HepG2 (cell line): Measurements from ENCODE around the gene MIA3. TPM values are rescaled to one million over a fixed set of nuclear protein-coding genes. Genes with fewer than 3 reads are reported as not detected.

Experiments
- CENPX ChIP-seq: sonication (generic); formaldehyde crosslinking; IDR thresholded peaks from 2 replicates; pipeline ENCODE4 v1.9.0; 2021; ENCODE audit warnings: mild to moderate bottlenecking, missing genetic modification reagents, moderate library complexity
- CHCHD3 ChIP-seq: sonication (generic); formaldehyde crosslinking; IDR thresholded peaks from 2 replicates; pipeline ENCODE4 v1.8.0; 2022; ENCODE audit warnings: mild to moderate bottlenecking, missing genetic modification reagents, moderate library complexity
- DPF2 ChIP-seq: sonication (generic); formaldehyde crosslinking; IDR thresholded peaks from 2 replicates; pipeline ENCODE4 v1.4.0; 2020; ENCODE audit warnings: mild to moderate bottlenecking, low read depth, missing genetic modification reagents, borderline replicate concordance
- ESRRA ChIP-seq: sonication (generic); formaldehyde crosslinking; IDR thresholded peaks from 2 replicates; pipeline ENCODE4 v1.5.1; 2020; ENCODE audit warnings: mild to moderate bottlenecking, low read depth, missing genetic modification reagents
- HOXD1 ChIP-seq: sonication (generic); formaldehyde crosslinking; IDR thresholded peaks from 2 replicates; pipeline ENCODE4 v1.5.0; 2020; ENCODE audit warnings: missing genetic modification reagents
- JUN ChIP-seq: sonication (generic); formaldehyde crosslinking; IDR thresholded peaks from 2 replicates; pipeline ENCODE4 v1.4.0; 2020; ENCODE audit warnings: mild to moderate bottlenecking, missing genetic modification reagents
- NCOA2 ChIP-seq: sonication (generic); formaldehyde crosslinking; IDR thresholded peaks from 2 replicates; pipeline ENCODE4 v1.8.0; 2022; ENCODE audit warnings: inconsistent platforms
- RBAK ChIP-seq: sonication (generic); formaldehyde crosslinking; IDR thresholded peaks from 2 replicates; pipeline ENCODE4 v1.5.1; 2020; ENCODE audit warnings: mild to moderate bottlenecking, missing genetic modification reagents
- RXRB ChIP-seq: IDR thresholded peaks from 2 replicates; pipeline ENCODE4 v1.6.1; 2016; ENCODE audit warnings: borderline replicate concordance, missing genetic modification reagents, missing compliant biosample characterization
- TAF15 ChIP-seq: fragments of 200-400 bp; formaldehyde crosslinking; IDR thresholded peaks from one replicate; pipeline ENCODE4 v1.6.1; 2018; ENCODE audit warnings: mild to moderate bottlenecking, low read depth, low read length; ENCODE audit not compliant: poor library complexity, severe bottlenecking
- ZNF264 ChIP-seq: sonication (generic); formaldehyde crosslinking; IDR thresholded peaks from 2 replicates; pipeline ENCODE4 v1.4.0; 2020; ENCODE audit warnings: missing genetic modification reagents
- ZNF484 ChIP-seq: sonication (generic); formaldehyde crosslinking; IDR thresholded peaks from 2 replicates; pipeline ENCODE4 v1.5.1; 2020; ENCODE audit warnings: mild to moderate bottlenecking, low read depth, missing genetic modification reagents, borderline replicate concordance
- ZSCAN25 ChIP-seq: sonication (generic); formaldehyde crosslinking; IDR thresholded peaks from 2 replicates; pipeline ENCODE4 v1.8.0; 2022; ENCODE audit warnings: mild to moderate bottlenecking, missing genetic modification reagents
- polyA plus RNA-seq, 8 experiments: library from polyadenylated mRNA; depleted of rRNA in 3 of 8; stranded (reverse) in 7 of 8; unstranded in 1 of 8; fragments of >200 nt; fragmentation: Illumina TruSeq in 4 of 8; extraction: Trizol in 4 of 8; gene quantifications; 2 replicates each; pipeline versions ENCODE4 v1.2.1 to v1.2.3, GENCODE V29; 2011 to 2016; ENCODE audit warnings: low read depth in 4 of 8, missing spikeins in 1 of 8, mixed read lengths in 1 of 8; ENCODE audit not compliant: insufficient read depth in 1 of 8
- total RNA-seq, 5 experiments: library from RNA; depleted of rRNA; stranded (reverse); fragments of >200 nt; fragmentation: Illumina TruSeq; extraction: Trizol; gene quantifications; 2 replicates each; pipeline ENCODE4 v1.2.3, GENCODE V29; 2016; ENCODE audit warnings: low read depth in 1 of 5
- TF ChIP-seq, protein P1 (sequence below): conservative IDR thresholded peaks from 2 replicates; pipeline ENCODE4 v1.6.1; 2018; ENCODE audit warnings: missing genetic modification reagents
- TF ChIP-seq, protein P2 (sequence below): sonication (generic); formaldehyde crosslinking; IDR thresholded peaks from 2 replicates; pipeline ENCODE4 v1.5.1; 2020; ENCODE audit warnings: mild to moderate bottlenecking, missing genetic modification reagents, borderline replicate concordance
- TF ChIP-seq, protein P3 (sequence below): sonication (generic); formaldehyde crosslinking; IDR thresholded peaks from 2 replicates; pipeline ENCODE4 v1.4.0; 2020; ENCODE audit warnings: missing genetic modification reagents, borderline replicate concordance
- TF ChIP-seq, protein P4 (sequence below): sonication (generic); formaldehyde crosslinking; IDR thresholded peaks from 2 replicates; pipeline ENCODE4 v1.5.1; 2020; ENCODE audit warnings: missing genetic modification reagents, mild to moderate bottlenecking, borderline replicate concordance
- TF ChIP-seq, protein P5 (sequence below): sonication (generic); formaldehyde crosslinking; conservative IDR thresholded peaks from 2 replicates; pipeline ENCODE4 v1.8.0; 2022; ENCODE audit warnings: low read depth, missing genetic modification reagents
- TF ChIP-seq, protein P6 (sequence below): IDR thresholded peaks from 2 replicates; pipeline ENCODE4 v1.6.1; 2012; ENCODE audit warnings: inconsistent platforms

Gene MIA3
- total and polyA plus RNA-seq, 2 of the 13 experiments (the other 11 are each of a cell fraction or from before 2014, with no cell fraction given): 45.6 to 48.7 TPM

DNA sequence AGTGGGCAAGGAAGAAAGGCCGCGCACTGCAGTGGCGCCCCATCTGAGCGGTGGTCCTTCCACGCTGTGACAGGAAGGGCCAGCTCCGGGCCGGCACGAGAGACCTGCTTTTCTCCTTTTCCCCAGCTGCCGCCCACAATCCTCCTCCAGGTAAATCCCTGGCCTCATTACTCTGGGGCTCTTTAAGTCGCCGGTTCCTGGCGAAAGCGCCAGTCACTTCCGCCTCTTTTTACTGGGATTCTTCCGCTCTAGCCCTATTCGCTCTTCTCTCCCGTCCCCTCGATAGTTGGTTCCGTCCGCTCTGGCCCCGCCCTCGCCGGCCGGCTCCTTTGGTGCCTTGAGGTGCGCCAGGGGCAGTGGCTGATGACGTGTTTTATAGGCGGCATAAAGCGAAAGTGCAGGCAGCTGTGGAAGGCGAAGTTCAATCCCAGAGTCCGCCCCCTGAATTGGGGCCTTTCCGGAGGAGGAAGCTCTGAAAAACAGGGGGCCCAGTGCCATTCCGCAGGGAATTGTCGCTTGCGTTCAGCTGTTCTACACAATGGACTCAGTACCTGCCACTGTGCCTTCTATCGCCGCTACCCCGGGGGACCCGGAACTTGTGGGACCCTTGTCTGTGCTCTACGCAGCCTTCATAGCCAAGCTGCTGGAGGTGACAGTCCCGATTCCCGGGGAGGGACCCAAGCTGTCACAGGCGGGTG, 26.2 kb downstream of the MIA3 start (continued):
- no peak for TF ChIP-seq TAF15
- TF ChIP-seq NCOA2 (CRISPR knock-in tag): no peak
- TF ChIP-seq CHCHD3 (CRISPR knock-in tag): no peak
- TF ChIP-seq, protein P1, sequence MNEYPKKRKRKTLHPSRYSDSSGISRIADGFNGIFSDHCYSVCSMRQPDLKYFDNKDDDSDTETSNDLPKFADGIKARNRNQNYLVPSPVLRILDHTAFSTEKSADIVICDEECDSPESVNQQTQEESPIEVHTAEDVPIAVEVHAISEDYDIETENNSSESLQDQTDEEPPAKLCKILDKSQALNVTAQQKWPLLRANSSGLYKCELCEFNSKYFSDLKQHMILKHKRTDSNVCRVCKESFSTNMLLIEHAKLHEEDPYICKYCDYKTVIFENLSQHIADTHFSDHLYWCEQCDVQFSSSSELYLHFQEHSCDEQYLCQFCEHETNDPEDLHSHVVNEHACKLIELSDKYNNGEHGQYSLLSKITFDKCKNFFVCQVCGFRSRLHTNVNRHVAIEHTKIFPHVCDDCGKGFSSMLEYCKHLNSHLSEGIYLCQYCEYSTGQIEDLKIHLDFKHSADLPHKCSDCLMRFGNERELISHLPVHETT (CRISPR knock-in tag): no peak; the same call in 1 of the 2 replicates
- TF ChIP-seq HOXD1 (CRISPR knock-in tag): peak; percentile 51; the same call in 1 of the 2 replicates
- TF ChIP-seq, protein P2, sequence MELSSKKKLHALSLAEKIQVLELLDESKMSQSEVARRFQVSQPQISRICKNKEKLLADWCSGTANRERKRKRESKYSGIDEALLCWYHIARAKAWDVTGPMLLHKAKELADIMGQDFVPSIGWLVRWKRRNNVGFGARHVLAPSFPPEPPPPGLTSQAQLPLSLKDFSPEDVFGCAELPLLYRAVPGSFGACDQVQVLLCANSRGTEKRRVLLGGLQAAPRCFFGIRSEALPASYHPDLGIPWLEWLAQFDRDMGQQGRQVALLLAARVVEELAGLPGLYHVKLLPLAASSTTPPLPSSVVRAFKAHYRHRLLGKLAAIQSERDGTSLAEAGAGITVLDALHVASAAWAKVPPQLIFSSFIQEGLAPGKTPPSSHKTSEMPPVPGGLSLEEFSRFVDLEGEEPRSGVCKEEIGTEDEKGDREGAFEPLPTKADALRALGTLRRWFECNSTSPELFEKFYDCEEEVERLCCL (CRISPR knock-in tag): no peak
- 0 out of 2 replicates have a peak, but pooled peaks have one; percentile 79 for TF ChIP-seq ZNF264
- no peak; the same call in 1 of the 2 replicates for TF ChIP-seq JUN (CRISPR knock-in tag)
- no peak for TF ChIP-seq CENPX (CRISPR knock-in tag)
- TF ChIP-seq ZNF484 (CRISPR knock-in tag): no peak
- no peak for TF ChIP-seq DPF2 (CRISPR knock-in tag)
- TF ChIP-seq RBAK (CRISPR knock-in tag): no peak
- TF ChIP-seq, protein P3, sequence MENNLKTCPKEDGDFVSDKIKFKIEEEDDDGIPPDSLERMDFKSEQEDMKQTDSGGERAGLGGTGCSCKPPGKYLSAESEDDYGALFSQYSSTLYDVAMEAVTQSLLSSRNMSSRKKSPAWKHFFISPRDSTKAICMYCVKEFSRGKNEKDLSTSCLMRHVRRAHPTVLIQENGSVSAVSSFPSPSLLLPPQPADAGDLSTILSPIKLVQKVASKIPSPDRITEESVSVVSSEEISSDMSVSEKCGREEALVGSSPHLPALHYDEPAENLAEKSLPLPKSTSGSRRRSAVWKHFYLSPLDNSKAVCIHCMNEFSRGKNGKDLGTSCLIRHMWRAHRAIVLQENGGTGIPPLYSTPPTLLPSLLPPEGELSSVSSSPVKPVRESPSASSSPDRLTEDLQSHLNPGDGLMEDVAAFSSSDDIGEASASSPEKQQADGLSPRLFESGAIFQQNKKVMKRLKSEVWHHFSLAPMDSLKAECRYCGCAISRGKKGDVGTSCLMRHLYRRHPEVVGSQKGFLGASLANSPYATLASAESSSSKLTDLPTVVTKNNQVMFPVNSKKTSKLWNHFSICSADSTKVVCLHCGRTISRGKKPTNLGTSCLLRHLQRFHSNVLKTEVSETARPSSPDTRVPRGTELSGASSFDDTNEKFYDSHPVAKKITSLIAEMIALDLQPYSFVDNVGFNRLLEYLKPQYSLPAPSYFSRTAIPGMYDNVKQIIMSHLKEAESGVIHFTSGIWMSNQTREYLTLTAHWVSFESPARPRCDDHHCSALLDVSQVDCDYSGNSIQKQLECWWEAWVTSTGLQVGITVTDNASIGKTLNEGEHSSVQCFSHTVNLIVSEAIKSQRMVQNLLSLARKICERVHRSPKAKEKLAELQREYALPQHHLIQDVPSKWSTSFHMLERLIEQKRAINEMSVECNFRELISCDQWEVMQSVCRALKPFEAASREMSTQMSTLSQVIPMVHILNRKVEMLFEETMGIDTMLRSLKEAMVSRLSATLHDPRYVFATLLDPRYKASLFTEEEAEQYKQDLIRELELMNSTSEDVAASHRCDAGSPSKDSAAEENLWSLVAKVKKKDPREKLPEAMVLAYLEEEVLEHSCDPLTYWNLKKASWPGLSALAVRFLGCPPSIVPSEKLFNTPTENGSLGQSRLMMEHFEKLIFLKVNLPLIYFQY: no peak
- TF ChIP-seq, protein P4, sequence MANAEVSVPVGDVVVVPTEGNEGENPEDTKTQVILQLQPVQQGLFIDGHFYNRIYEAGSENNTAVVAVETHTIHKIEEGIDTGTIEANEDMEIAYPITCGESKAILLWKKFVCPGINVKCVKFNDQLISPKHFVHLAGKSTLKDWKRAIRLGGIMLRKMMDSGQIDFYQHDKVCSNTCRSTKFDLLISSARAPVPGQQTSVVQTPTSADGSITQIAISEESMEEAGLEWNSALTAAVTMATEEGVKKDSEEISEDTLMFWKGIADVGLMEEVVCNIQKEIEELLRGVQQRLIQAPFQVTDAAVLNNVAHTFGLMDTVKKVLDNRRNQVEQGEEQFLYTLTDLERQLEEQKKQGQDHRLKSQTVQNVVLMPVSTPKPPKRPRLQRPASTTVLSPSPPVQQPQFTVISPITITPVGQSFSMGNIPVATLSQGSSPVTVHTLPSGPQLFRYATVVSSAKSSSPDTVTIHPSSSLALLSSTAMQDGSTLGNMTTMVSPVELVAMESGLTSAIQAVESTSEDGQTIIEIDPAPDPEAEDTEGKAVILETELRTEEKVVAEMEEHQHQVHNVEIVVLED: peak; percentile 85; the same call in 1 of the 2 replicates
- no peak for TF ChIP-seq ESRRA
- TF ChIP-seq, protein P5, sequence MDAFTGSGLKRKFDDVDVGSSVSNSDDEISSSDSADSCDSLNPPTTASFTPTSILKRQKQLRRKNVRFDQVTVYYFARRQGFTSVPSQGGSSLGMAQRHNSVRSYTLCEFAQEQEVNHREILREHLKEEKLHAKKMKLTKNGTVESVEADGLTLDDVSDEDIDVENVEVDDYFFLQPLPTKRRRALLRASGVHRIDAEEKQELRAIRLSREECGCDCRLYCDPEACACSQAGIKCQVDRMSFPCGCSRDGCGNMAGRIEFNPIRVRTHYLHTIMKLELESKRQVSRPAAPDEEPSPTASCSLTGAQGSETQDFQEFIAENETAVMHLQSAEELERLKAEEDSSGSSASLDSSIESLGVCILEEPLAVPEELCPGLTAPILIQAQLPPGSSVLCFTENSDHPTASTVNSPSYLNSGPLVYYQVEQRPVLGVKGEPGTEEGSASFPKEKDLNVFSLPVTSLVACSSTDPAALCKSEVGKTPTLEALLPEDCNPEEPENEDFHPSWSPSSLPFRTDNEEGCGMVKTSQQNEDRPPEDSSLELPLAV (CRISPR knock-in tag): no peak
- no peak for TF ChIP-seq ZSCAN25 (CRISPR knock-in tag)
- TF ChIP-seq RXRB (CRISPR knock-in tag): peak; percentile 24; the same call in 1 of the 2 replicates
- TF ChIP-seq, protein P6, sequence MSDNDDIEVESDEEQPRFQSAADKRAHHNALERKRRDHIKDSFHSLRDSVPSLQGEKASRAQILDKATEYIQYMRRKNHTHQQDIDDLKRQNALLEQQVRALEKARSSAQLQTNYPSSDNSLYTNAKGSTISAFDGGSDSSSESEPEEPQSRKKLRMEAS: peak; percentile 84
